Measurements from ENCODE around the gene PDE6H. TPM values are rescaled to one million over a fixed set of nuclear protein-coding genes. Genes with fewer than 3 reads are reported as not detected.

The PDE6H gene
- total and polyA plus RNA-seq, 10 of the 15 experiments (the other 5 are each of a cell fraction or from before 2014, with no cell fraction given) = 0.16 TPM; not detected in 9

- TF ChIP-seq CHD2 (IDR thresholded peaks at IDR 0.05; ENCODE audit: borderline replicate concordance, low read depth, low read length) = 0 out of 2 replicates have a peak, but pooled peaks have one; percentile 15
- TF ChIP-seq ZBTB11 (CRISPR knock-in tag; IDR thresholded peaks at IDR 0.05) = no peak
- peak; percentile 87 for TF ChIP-seq TAF1 (IDR thresholded peaks at IDR 0.05; ENCODE audit: borderline replicate concordance, low read depth, low read length)
- peak; percentile 67 for TF ChIP-seq IRF4 (IDR thresholded peaks at IDR 0.05; ENCODE audit: low read depth, low read length)
- TF ChIP-seq GABPA (IDR thresholded peaks at IDR 0.05; ENCODE audit: low read depth) = peak; percentile 67; the same call in 1 of the 2 replicates
- no peak for TF ChIP-seq SP1 (IDR thresholded peaks at IDR 0.05; ENCODE audit: low read depth, low read length)
- TF ChIP-seq DPF2 (IDR thresholded peaks at IDR 0.05) = 0 out of 2 replicates have a peak, but pooled peaks have one; percentile 28
- TF ChIP-seq CBFB (IDR thresholded peaks at IDR 0.05; ENCODE audit: low read depth) = 0 out of 2 replicates have a peak, but pooled peaks have one; percentile 26
- TF ChIP-seq STAT3 (IDR thresholded peaks at IDR 0.05; ENCODE audit: low read depth, low read length) = no peak
- TF ChIP-seq MXI1 (IDR thresholded peaks at IDR 0.05; ENCODE audit: low read depth, low read length) = peak; percentile 25; the same call in 1 of the 2 replicates
- no peak for TF ChIP-seq RB1 (IDR thresholded peaks at IDR 0.05; ENCODE audit: borderline replicate concordance)
- peak; percentile 25 for TF ChIP-seq BCL3 (IDR thresholded peaks at IDR 0.05; ENCODE audit: borderline replicate concordance, insufficient read depth, low read depth, low read length, poor library complexity, severe bottlenecking)
- TF ChIP-seq PKNOX1 (IDR thresholded peaks at IDR 0.05) = peak; percentile 50; the same call in 1 of the 2 replicates
- 0 out of 2 replicates have a peak, but pooled peaks have one; percentile 28 for TF ChIP-seq NFIC (IDR thresholded peaks at IDR 0.05; ENCODE audit: low read depth, low read length)
- TF ChIP-seq PRDM15 (CRISPR knock-in tag; IDR thresholded peaks at IDR 0.05) = 0 out of 2 replicates have a peak, but pooled peaks have one; percentile 29
These were observed 24.2 kb upstream of the PDE6H start (continued) for GRCh38 chr12:14948672-14949071.
